ENCODE measurements around the gene IRF2BP2. TPM values are rescaled to one million over a fixed set of nuclear protein-coding genes. Genes with fewer than 3 reads are reported as not detected.

IRF2BP2 gene
- total and polyA plus RNA-seq, 2 experiments from 2014 or later, result 68.2 to 135 TPM

DNA sequence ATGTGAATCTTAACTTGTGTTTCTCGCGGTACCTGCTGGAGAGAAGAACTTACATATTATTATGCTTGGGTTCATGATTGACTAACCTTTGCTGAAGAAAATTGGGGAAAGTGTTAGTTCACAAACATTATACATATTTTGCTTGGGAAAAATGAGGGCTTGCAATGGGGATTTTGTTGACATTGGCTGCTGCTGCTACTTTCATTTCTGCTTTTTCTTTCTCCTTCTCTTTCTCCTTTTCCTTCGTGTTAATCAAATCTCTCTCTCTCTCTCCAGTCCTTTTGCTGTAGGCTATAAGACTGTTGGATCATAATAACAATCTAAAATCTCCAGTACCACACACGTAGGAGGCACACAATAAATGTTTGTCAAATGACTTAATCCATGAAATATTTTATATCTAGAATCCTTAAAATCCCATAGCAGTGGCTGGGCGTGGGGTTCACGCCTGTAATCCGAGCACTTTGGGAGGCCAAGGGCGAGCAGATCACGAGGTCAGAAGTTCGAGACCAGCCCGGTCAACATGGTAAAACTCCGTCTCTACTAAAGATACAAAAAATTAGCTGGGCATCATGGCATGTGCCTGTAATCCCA is 23.0 kb downstream of the IRF2BP2 start:
- Histone ChIP-seq H3K27me3 (no peaks in the 10 kb centered on the region), H3K79me2 (no peaks in the 10 kb centered on the region), H3K4me3 (no peak overlapping the region), H3K9me3 (ENCODE audit: low read depth) (no peaks in the 10 kb centered on the region), H2AFZ (no peak overlapping the region), H3K4me2 (no peak overlapping the region), H3K36me3 (replicated peaks; ENCODE audit: insufficient read depth, low read depth) (no peaks in the 10 kb centered on the region), H3K9me2 (replicated peaks; ENCODE audit: insufficient read depth) (no peaks in the 10 kb centered on the region), H3K4me1 (ENCODE audit: insufficient read depth) (peaks cover 4% of the 10 kb centered on the region), H3K27ac (no peak overlapping the region), H4K20me1 (ENCODE audit: insufficient read depth, poor library complexity, severe bottlenecking) (no peaks in the 10 kb centered on the region)
- WGBS (ENCODE audit: low lambda C conversion rate, missing lambda C conversion rate), result 86% methylated on average over 12 of the region's 12 CpGs
- TF ChIP-seq EZH2 (IDR thresholded peaks at IDR 0.05; ENCODE audit: borderline replicate concordance), result no peak
- TF ChIP-seq, protein P1, sequence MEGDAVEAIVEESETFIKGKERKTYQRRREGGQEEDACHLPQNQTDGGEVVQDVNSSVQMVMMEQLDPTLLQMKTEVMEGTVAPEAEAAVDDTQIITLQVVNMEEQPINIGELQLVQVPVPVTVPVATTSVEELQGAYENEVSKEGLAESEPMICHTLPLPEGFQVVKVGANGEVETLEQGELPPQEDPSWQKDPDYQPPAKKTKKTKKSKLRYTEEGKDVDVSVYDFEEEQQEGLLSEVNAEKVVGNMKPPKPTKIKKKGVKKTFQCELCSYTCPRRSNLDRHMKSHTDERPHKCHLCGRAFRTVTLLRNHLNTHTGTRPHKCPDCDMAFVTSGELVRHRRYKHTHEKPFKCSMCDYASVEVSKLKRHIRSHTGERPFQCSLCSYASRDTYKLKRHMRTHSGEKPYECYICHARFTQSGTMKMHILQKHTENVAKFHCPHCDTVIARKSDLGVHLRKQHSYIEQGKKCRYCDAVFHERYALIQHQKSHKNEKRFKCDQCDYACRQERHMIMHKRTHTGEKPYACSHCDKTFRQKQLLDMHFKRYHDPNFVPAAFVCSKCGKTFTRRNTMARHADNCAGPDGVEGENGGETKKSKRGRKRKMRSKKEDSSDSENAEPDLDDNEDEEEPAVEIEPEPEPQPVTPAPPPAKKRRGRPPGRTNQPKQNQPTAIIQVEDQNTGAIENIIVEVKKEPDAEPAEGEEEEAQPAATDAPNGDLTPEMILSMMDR (IDR thresholded peaks at IDR 0.05; ENCODE audit: poor library complexity), result no peak
- no peak for TF ChIP-seq EZH2phosphoT487 (IDR thresholded peaks at IDR 0.05; ENCODE audit: low read depth, severe bottlenecking, unreplicated experiment)
- DNase-seq (ENCODE audit: low spot score), result no peak

DNA sequence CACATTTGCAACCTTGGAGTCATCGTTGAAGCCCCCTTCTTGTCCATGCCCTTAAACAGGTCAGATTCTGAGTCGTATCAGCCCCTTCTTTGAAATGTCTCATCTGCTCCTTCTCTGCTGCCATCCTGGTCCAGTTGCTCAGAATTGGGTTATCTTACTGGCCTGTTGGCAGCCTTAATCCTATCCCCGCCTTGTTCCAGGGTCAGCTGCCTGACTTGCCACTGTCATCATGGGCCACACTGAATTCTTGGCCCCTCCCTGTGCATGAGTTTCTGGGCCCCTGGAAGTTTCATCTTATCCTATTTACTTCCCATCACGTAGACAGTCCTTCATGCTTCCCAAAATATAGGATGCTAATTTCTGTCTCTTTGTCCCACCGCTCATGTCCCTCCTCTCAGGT is 23.7 kb downstream of the IRF2BP2 start:
- no peak overlapping the region for H3K4me3 ChIP-seq
- H2AFZ ChIP-seq, result no peak overlapping the region
- H4K20me1 ChIP-seq (ENCODE audit: insufficient read depth, poor library complexity, severe bottlenecking), result no peaks in the 10 kb centered on the region
- H3K27ac ChIP-seq, result no peak overlapping the region
- DNase-seq (ENCODE audit: low spot score), result no peak
- H3K79me2 ChIP-seq, result no peaks in the 10 kb centered on the region
- no peak for TF ChIP-seq EZH2 (IDR thresholded peaks at IDR 0.05; ENCODE audit: borderline replicate concordance)
- no peak for TF ChIP-seq EZH2phosphoT487 (IDR thresholded peaks at IDR 0.05; ENCODE audit: low read depth, severe bottlenecking, unreplicated experiment)
- TF ChIP-seq, protein P1 (IDR thresholded peaks at IDR 0.05; ENCODE audit: poor library complexity), result no peak
- H3K4me2 ChIP-seq, result no peak overlapping the region
- H3K9me3 ChIP-seq (ENCODE audit: low read depth), result no peaks in the 10 kb centered on the region
- no peaks in the 10 kb centered on the region for H3K9me2 ChIP-seq (replicated peaks; ENCODE audit: insufficient read depth)
- H3K36me3 ChIP-seq (replicated peaks; ENCODE audit: insufficient read depth, low read depth), result no peaks in the 10 kb centered on the region
- WGBS (ENCODE audit: low lambda C conversion rate, missing lambda C conversion rate), result 95% methylated on average over 5 of the region's 5 CpGs
- H3K4me1 ChIP-seq (ENCODE audit: insufficient read depth), result peaks cover 4% of the 10 kb centered on the region
- no peaks in the 10 kb centered on the region for H3K27me3 ChIP-seq

DNA sequence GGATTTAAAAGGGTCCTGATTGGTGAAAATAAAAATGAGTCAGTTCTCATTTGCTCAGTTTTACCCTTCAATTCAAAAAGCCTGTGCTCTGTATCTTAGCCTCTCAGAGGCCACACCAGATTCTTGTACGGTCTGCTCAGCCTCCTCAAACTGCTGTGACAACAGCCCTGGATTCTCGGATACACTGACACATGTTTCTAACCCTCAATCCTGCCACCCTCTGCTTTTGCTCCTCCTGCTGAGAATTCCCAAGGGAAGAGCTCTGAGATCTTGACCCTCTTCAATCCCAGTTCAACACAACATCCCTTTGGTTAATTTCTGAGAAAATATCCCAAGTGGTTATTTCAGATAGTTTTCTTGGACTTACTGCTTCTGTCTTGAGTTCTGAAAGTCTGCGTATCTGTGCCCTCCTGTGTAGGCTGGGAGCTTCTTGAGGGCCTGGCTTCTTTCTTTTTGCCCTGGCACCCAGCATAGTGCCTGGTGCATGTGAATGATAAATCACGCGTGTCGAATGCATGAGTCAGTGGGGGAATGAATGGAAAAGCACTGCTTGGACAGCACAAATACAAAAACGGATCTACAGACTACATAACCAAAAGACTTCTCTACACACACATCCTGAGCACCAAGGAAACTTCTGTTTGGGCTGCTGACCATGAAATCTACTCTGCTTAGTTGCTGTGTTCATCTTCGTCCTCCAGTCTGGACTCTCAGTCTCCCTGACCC is 24.5 kb downstream of the IRF2BP2 start:
- H3K4me2 ChIP-seq, result no peak overlapping the region
- no peak overlapping the region for H2AFZ ChIP-seq

More for the DNA sequence above, 24.5 kb downstream of the IRF2BP2 start:
- Histone ChIP-seq H3K9me2 (replicated peaks; ENCODE audit: insufficient read depth) (no peaks in the 10 kb centered on the region), H3K79me2 (no peaks in the 10 kb centered on the region), H3K9me3 (ENCODE audit: low read depth) (no peaks in the 10 kb centered on the region), H3K27ac (no peak overlapping the region), H3K4me1 (ENCODE audit: insufficient read depth) (peaks cover 4% of the 10 kb centered on the region), H3K4me3 (no peak overlapping the region), H3K36me3 (replicated peaks; ENCODE audit: insufficient read depth, low read depth) (no peaks in the 10 kb centered on the region), H4K20me1 (ENCODE audit: insufficient read depth, poor library complexity, severe bottlenecking) (no peaks in the 10 kb centered on the region), H3K27me3 (no peaks in the 10 kb centered on the region)
- TF ChIP-seq, protein P1 (IDR thresholded peaks at IDR 0.05; ENCODE audit: poor library complexity), result no peak
- no peak for DNase-seq (ENCODE audit: low spot score)
- WGBS (ENCODE audit: low lambda C conversion rate, missing lambda C conversion rate), result 86% methylated on average over 8 of the region's 8 CpGs
